Liver (tissue), 9 donors: Measurements from ENCODE around the gene TSHZ2. TPM values are rescaled to one million over a fixed set of nuclear protein-coding genes. Genes with fewer than 3 reads are reported as not detected.

Experiments
- DNase-seq: peaks from one replicate; pipeline ENCODE4 v3.0.0-alpha.2; 2017; ENCODE audit warnings: low spot score
- H3K27ac ChIP-seq, 2 donors: one replicate each; pipeline ENCODE4 v1.7.0; 2013; ENCODE audit warnings: inconsistent platforms in 2 of 2, low read length in 2 of 2, control low read depth in 1 of 2, low read depth in 1 of 2, mild to moderate bottlenecking in 1 of 2
- H3K27me3 ChIP-seq, 4 donors: one replicate each; pipeline versions ENCODE4 v1.6.1 to v1.7.0; 2013; ENCODE audit warnings: low read length in 3 of 4, inconsistent platforms in 1 of 4, mild to moderate bottlenecking in 1 of 4, moderate library complexity in 1 of 4; ENCODE audit not compliant: control insufficient read depth in 4 of 4, insufficient read depth in 4 of 4
- H3K36me3 ChIP-seq, 4 donors: one replicate each; pipeline versions ENCODE4 v1.6.1 to v1.7.0; 2013; ENCODE audit warnings: low read length in 3 of 4, mild to moderate bottlenecking in 3 of 4, low read depth in 1 of 4, moderate library complexity in 1 of 4; ENCODE audit not compliant: control insufficient read depth in 4 of 4, insufficient read depth in 3 of 4
- H3K4me1 ChIP-seq, 4 donors: one replicate each; pipeline versions ENCODE4 v1.6.1 to v1.7.0; 2013; ENCODE audit warnings: low read length in 3 of 4, mild to moderate bottlenecking in 3 of 4, moderate library complexity in 1 of 4; ENCODE audit not compliant: control insufficient read depth in 4 of 4, insufficient read depth in 4 of 4
- H3K4me3 ChIP-seq, 3 donors: one replicate each; pipeline versions ENCODE4 v1.6.1 to v1.7.0; 2013; ENCODE audit warnings: low read length in 3 of 3, control low read depth in 1 of 3, low read depth in 1 of 3, mild to moderate bottlenecking in 1 of 3
- H3K9ac ChIP-seq, 2 donors: one replicate each; pipeline ENCODE4 v1.7.0; 2013; ENCODE audit warnings: low read length in 2 of 2, mild to moderate bottlenecking in 2 of 2, moderate library complexity in 2 of 2, control low read depth in 1 of 2, low read depth in 1 of 2
- H3K9me3 ChIP-seq, 4 donors: one replicate each; pipeline versions ENCODE4 v1.6.1 to v1.7.0; 2013; ENCODE audit warnings: low read length in 3 of 4; ENCODE audit not compliant: control insufficient read depth in 4 of 4
- ATF3 ChIP-seq: IDR thresholded peaks from 2 replicates; pipeline ENCODE4 v1.6.1; 2016; ENCODE audit warnings: antibody characterized with exemption
- CTCF ChIP-seq: fragments of 150-350 bp; IDR thresholded peaks from 2 replicates; pipeline ENCODE4 v1.5.1; 2017; ENCODE audit warnings: improper control_type of control experiment, low read depth, low read length; ENCODE audit not compliant: missing input control
- EGR1 ChIP-seq, 2 donors: IDR thresholded peaks; 2 replicates each; pipeline ENCODE4 v1.6.1; 2016 to 2018; ENCODE audit warnings: antibody characterized with exemption in 2 of 2, low read depth in 2 of 2
- FOXA1 ChIP-seq: IDR thresholded peaks from 2 replicates; pipeline ENCODE4 v1.6.1; 2016; ENCODE audit warnings: antibody characterized with exemption
- FOXA2 ChIP-seq: IDR thresholded peaks from 2 replicates; pipeline ENCODE4 v1.6.1; 2016; ENCODE audit warnings: antibody characterized with exemption
- GABPA ChIP-seq, 2 donors: IDR thresholded peaks in 1 of 2; conservative IDR thresholded peaks in 1 of 2; 2 replicates each; pipeline ENCODE4 v1.6.1; 2016; ENCODE audit warnings: antibody characterized with exemption in 2 of 2, mild to moderate bottlenecking in 1 of 2, moderate library complexity in 1 of 2
- HNF4A ChIP-seq, 2 donors: conservative IDR thresholded peaks; 2 replicates each; pipeline ENCODE4 v1.6.1; 2016; ENCODE audit warnings: antibody characterized with exemption in 2 of 2, mild to moderate bottlenecking in 2 of 2
- HNF4G ChIP-seq: IDR thresholded peaks from 2 replicates; pipeline ENCODE4 v1.6.1; 2016; ENCODE audit warnings: antibody characterized with exemption
- JUND ChIP-seq, 2 donors: IDR thresholded peaks; 2 replicates each; pipeline ENCODE4 v1.6.1; 2016; ENCODE audit warnings: antibody characterized with exemption in 2 of 2
- MAX ChIP-seq: IDR thresholded peaks from 2 replicates; pipeline ENCODE4 v1.6.1; 2016; ENCODE audit warnings: antibody characterized with exemption
- NR2F2 ChIP-seq: IDR thresholded peaks from 2 replicates; pipeline ENCODE4 v1.6.1; 2016; ENCODE audit warnings: antibody characterized with exemption
- RAD21 ChIP-seq, 2 donors: IDR thresholded peaks; 2 replicates each; pipeline ENCODE4 v1.6.1; 2016; ENCODE audit warnings: antibody characterized with exemption in 2 of 2, mild to moderate bottlenecking in 2 of 2
- REST ChIP-seq: IDR thresholded peaks from 2 replicates; pipeline ENCODE4 v1.6.1; 2016; ENCODE audit warnings: antibody characterized with exemption, mild to moderate bottlenecking
- RXRA ChIP-seq, 2 donors: IDR thresholded peaks; 2 replicates each; pipeline ENCODE4 v1.6.1; 2017 to 2018; ENCODE audit warnings: antibody characterized with exemption in 2 of 2, mild to moderate bottlenecking in 1 of 2
- SP1 ChIP-seq: IDR thresholded peaks from 2 replicates; pipeline ENCODE4 v1.6.1; 2018; ENCODE audit warnings: antibody characterized with exemption, mild to moderate bottlenecking
- TAF1 ChIP-seq: conservative IDR thresholded peaks from 2 replicates; pipeline ENCODE4 v1.6.1; 2016; ENCODE audit warnings: antibody characterized with exemption, mild to moderate bottlenecking
- YY1 ChIP-seq: IDR thresholded peaks from 2 replicates; pipeline ENCODE4 v1.6.1; 2016; ENCODE audit warnings: antibody characterized with exemption, mild to moderate bottlenecking
- ZBTB33 ChIP-seq: IDR thresholded peaks from 2 replicates; pipeline ENCODE4 v1.6.1; 2016; ENCODE audit warnings: antibody characterized with exemption
- WGBS: extraction: QIAGEN DNeasy Blood & Tissue Kit; methylation state at CpG from one replicate; pipeline ENCODE4 v1.1.7; 2013; 5-methylcytosine and 5-hydroxymethylcytosine counted together
- polyA plus RNA-seq, 2 donors: library from polyadenylated mRNA; stranded (reverse) in 1 of 2; unstranded in 1 of 2; fragments of 200-250 nt in 1 of 2; fragments of >200 nt in 1 of 2; fragmentation: Nextera tagmentation in 1 of 2; extraction: Ambion mirVana in 1 of 2; gene quantifications; one replicate each; pipeline versions ENCODE4 v1.2.1 to v1.2.3, GENCODE V29; 2013 to 2015
- total RNA-seq, 2 donors: library from RNA; depleted of rRNA; stranded (reverse); fragments of >200 nt; gene quantifications; one replicate each; pipeline ENCODE4 v1.2.3, GENCODE V29; 2014
- donor health status: healthy.
- donor health status: healthy.
- donor health status: healthy.
- donor health status: healthy.
- donor health status: healthy.

The TSHZ2 gene
- total and polyA plus RNA-seq, 4 donors, result 2.9 to 11.3 (median 7.8) TPM

GRCh38 chr20:52992632-52993031 is 20.5 kb downstream of the TSHZ2 start (continued):
- TF ChIP-seq MAX (no peak), RXRA (IDR thresholded peaks at IDR 0.05) (no peak), HNF4A (conservative IDR thresholded peaks at IDR 0.05) (no peak)

GRCh38 chr20:52993076-52993475 is 20.9 kb downstream of the TSHZ2 start:
- no peaks in the 10 kb centered on the region for H3K9me3 ChIP-seq
- no peak overlapping the region for H3K27ac ChIP-seq
- no peak for DNase-seq
- WGBS, result 58% methylated on average over 3 of the region's 3 CpGs
- H3K36me3 ChIP-seq, result no peaks in the 10 kb centered on the region
- H3K9ac ChIP-seq, result no peak overlapping the region
- peaks cover 0 to 9% (median 7%) of the 10 kb centered on the region in 4 donors for H3K4me1 ChIP-seq
- TF ChIP-seq YY1, result no peak
- TF ChIP-seq MAX, result no peak
- TF ChIP-seq RAD21 (IDR thresholded peaks at IDR 0.05), result no peak
- TF ChIP-seq HNF4A (conservative IDR thresholded peaks at IDR 0.05), result no peak
- TF ChIP-seq ATF3, result no peak
- no peak for TF ChIP-seq NR2F2
- TF ChIP-seq FOXA2, result no peak
- no peak for TF ChIP-seq TAF1
- TF ChIP-seq SP1, result no peak
- no peak for TF ChIP-seq EGR1 (IDR thresholded peaks at IDR 0.05; ENCODE audit: low read depth in 2 of 2)
- no peak for TF ChIP-seq FOXA1
- TF ChIP-seq CTCF, result no peak
- TF ChIP-seq REST, result no peak
- no peak for TF ChIP-seq RXRA (IDR thresholded peaks at IDR 0.05)
- TF ChIP-seq JUND (IDR thresholded peaks at IDR 0.05), result no peak
- no peak for TF ChIP-seq GABPA (IDR thresholded peaks at IDR 0.05 in 1 of 2, conservative IDR thresholded peaks at IDR 0.05 in 1 of 2)
- no peak for TF ChIP-seq ZBTB33
- TF ChIP-seq HNF4G, result no peak
- no peak overlapping the region for H3K4me3 ChIP-seq
- no peaks in the 10 kb centered on the region for H3K27me3 ChIP-seq
